Smooth muscle cell (in vitro differentiated cells): ENCODE measurements around the gene MLH1. TPM values are rescaled to one million over a fixed set of nuclear protein-coding genes. Genes with fewer than 3 reads are reported as not detected.

ENCODE experiments used
- DNase-seq: peaks from one replicate; lab custom pipeline; 2025; ENCODE audit not compliant: unreplicated experiment; lab: John Stamatoyannopoulos, UW
- H2AFZ ChIP-seq: fragments of 200-600 bp; sonication (generic); 2 replicates; pipeline ENCODE4 v1.6.0; 2016; ENCODE audit warnings: antibody characterized with exemption, low read depth, mild to moderate bottlenecking
- H3F3A ChIP-seq: fragments of 200-600 bp; sonication (generic); 2 replicates; pipeline ENCODE4 v1.6.0; 2017; ENCODE audit warnings: antibody characterized with exemption, low read depth
- H3K27ac ChIP-seq: fragments of 200-600 bp; sonication (generic); 2 replicates; pipeline ENCODE4 v1.5.1; 2016; ENCODE audit warnings: low read depth, mild to moderate bottlenecking
- H3K27me3 ChIP-seq: fragments of 200-600 bp; sonication (generic); 2 replicates; pipeline ENCODE4 v1.6.1; 2016; ENCODE audit warnings: low read depth, mild to moderate bottlenecking
- H3K36me3 ChIP-seq: fragments of 200-600 bp; sonication (generic); 2 replicates; pipeline ENCODE4 v1.5.1; 2016; ENCODE audit warnings: low read depth
- H3K4me1 ChIP-seq: fragments of 200-600 bp; sonication (generic); 2 replicates; pipeline ENCODE4 v1.5.1; 2016; ENCODE audit warnings: low read depth
- H3K4me2 ChIP-seq: fragments of 200-600 bp; sonication (generic); 2 replicates; pipeline ENCODE4 v1.6.0; 2016; ENCODE audit warnings: mild to moderate bottlenecking
- H3K4me3 ChIP-seq: fragments of 200-600 bp; sonication (generic); 2 replicates; pipeline ENCODE4 v1.5.1; 2016; ENCODE audit warnings: mild to moderate bottlenecking
- H3K79me2 ChIP-seq: fragments of 200-600 bp; sonication (generic); 2 replicates; pipeline ENCODE4 v1.6.0; 2016; ENCODE audit warnings: low read depth, mild to moderate bottlenecking
- H3K9ac ChIP-seq: fragments of 200-600 bp; sonication (generic); 2 replicates; pipeline ENCODE4 v1.6.0; 2016; ENCODE audit warnings: low read depth
- H3K9me3 ChIP-seq: fragments of 200-600 bp; sonication (generic); replicated peaks from 2 replicates; pipeline ENCODE4 v1.5.1; 2016; ENCODE audit warnings: low read depth
- H4K20me1 ChIP-seq: fragments of 200-600 bp; sonication (generic); 2 replicates; pipeline ENCODE4 v1.6.0; 2016; ENCODE audit warnings: low read depth
- CTCF ChIP-seq: fragments of 200-600 bp; sonication (generic); IDR thresholded peaks from 2 replicates; pipeline ENCODE4 v1.5.1; 2017; ENCODE audit warnings: borderline replicate concordance, mild to moderate bottlenecking, antibody characterized with exemption; ENCODE audit not compliant: insufficient read depth, poor library complexity, severe bottlenecking
- WGBS: methylation state at CpG from one replicate; pipeline ENCODE4 v1.1.7; 2016; ENCODE audit warnings: low lambda C conversion rate; 5-methylcytosine and 5-hydroxymethylcytosine counted together
- polyA plus RNA-seq: library from polyadenylated mRNA; unstranded; fragments of >200 nt; fragmentation: Nextera tagmentation; extraction: Ambion mirVana; gene quantifications from 2 replicates; pipeline ENCODE4 v1.2.1, GENCODE V29; 2016
- total RNA-seq: library from RNA; depleted of rRNA; stranded (reverse); fragments of >200 nt; gene quantifications from 2 replicates; pipeline ENCODE4 v1.2.3, GENCODE V29; 2014

MLH1 gene
- total and polyA plus RNA-seq, 2 experiments from 2014 or later = 22.6 to 28.3 TPM

GRCh38 chr3:37017683-37018082, 24.4 kb downstream of the MLH1 start:
- no peaks in the 10 kb centered on the region for H3F3A ChIP-seq
- H3K4me2 ChIP-seq = no peak overlapping the region
- no peaks in the 10 kb centered on the region for H3K9me3 ChIP-seq
- H3K27me3 ChIP-seq = no peaks in the 10 kb centered on the region
- H4K20me1 ChIP-seq = no peaks in the 10 kb centered on the region
- H3K79me2 ChIP-seq = no peaks in the 10 kb centered on the region
- WGBS = 100% methylated on average over 3 of the region's 3 CpGs
- no peaks in the 10 kb centered on the region for H3K4me1 ChIP-seq
- H2AFZ ChIP-seq = no peak overlapping the region
- H3K36me3 ChIP-seq = peaks cover 42% of the 10 kb centered on the region
- no peak overlapping the region for H3K9ac ChIP-seq
- no peak overlapping the region for H3K27ac ChIP-seq
- no peak overlapping the region for H3K4me3 ChIP-seq
- no peak for DNase-seq
- no peak for TF ChIP-seq CTCF

- Histone ChIP-seq H3K9ac (no peak overlapping the region), H3F3A (no peaks in the 10 kb centered on the region), H3K4me2 (no peak overlapping the region), H3K27me3 (no peaks in the 10 kb centered on the region), H2AFZ (no peak overlapping the region), H3K4me3 (no peak overlapping the region), H3K36me3 (peaks cover 35% of the 10 kb centered on the region), H3K27ac (no peak overlapping the region), H4K20me1 (no peaks in the 10 kb centered on the region), H3K4me1 (no peaks in the 10 kb centered on the region), H3K79me2 (no peaks in the 10 kb centered on the region), H3K9me3 (no peaks in the 10 kb centered on the region)
- peak; percentile 23 for TF ChIP-seq CTCF
- DNase-seq = no peak
- WGBS = 95% methylated on average over 2 of the region's 2 CpGs
Measured at GRCh38 chr3:37024092-37024491, 30.8 kb downstream of the MLH1 start.

- Histone ChIP-seq H3K9me3 (no peaks in the 10 kb centered on the region), H2AFZ (no peak overlapping the region), H3K36me3 (peaks cover 34% of the 10 kb centered on the region), H4K20me1 (no peaks in the 10 kb centered on the region), H3K27ac (no peak overlapping the region), H3K79me2 (no peaks in the 10 kb centered on the region), H3K4me3 (no peak overlapping the region), H3F3A (no peaks in the 10 kb centered on the region), H3K4me2 (no peak overlapping the region), H3K27me3 (no peaks in the 10 kb centered on the region), H3K9ac (no peak overlapping the region), H3K4me1 (no peaks in the 10 kb centered on the region)
- no peak for TF ChIP-seq CTCF
- WGBS = over 99% methylated on average over 3 of the region's 3 CpGs
- no peak for DNase-seq
Measured at GRCh38 chr3:37024820-37025405, 31.6 kb downstream of the MLH1 start.
